Mammary epithelial cell (primary cell): ENCODE results near the gene LGR4.

Experiments
- CTCF ChIP-seq, 2 donors: IDR thresholded peaks in 1 of 2; conservative IDR thresholded peaks in 1 of 2; 2 replicates each; pipeline ENCODE4 v1.5.1; 2011 to 2012; ENCODE audit warnings: inconsistent platforms in 2 of 2, low read length in 2 of 2, mild to moderate bottlenecking in 2 of 2, control low read depth in 1 of 2, low read depth in 1 of 2; ENCODE audit not compliant: insufficient read depth in 1 of 2; ENCODE audit errors: extremely low read depth in 1 of 2
- EZH2 ChIP-seq: IDR thresholded peaks from 2 replicates; pipeline ENCODE4 v1.6.1; 2012; ENCODE audit warnings: low read length, inconsistent platforms, borderline replicate concordance

GRCh38 chr11:27482793-27483192 is 10.2 kb upstream of the LGR4 start:
- TF ChIP-seq EZH2 (no peak), CTCF (conservative IDR thresholded peaks at IDR 0.05 in 1 of 2, IDR thresholded peaks at IDR 0.05 in 1 of 2; ENCODE audit: extremely low read depth in 1 of 2, insufficient read depth in 1 of 2, low read depth in 1 of 2, low read length in 2 of 2) (no peak)
